GM12864 (cell line): Measurements from ENCODE around the gene RNF7.

Experiments
- DNase-seq: peaks from one replicate; pipeline ENCODE4 v3.0.0-alpha.2; 2011; ENCODE audit warnings: low read depth
- H3K4me3 ChIP-seq: 2 replicates; pipeline ENCODE4 v1.5.1; 2011; ENCODE audit warnings: mild to moderate bottlenecking, low read depth, low read length, control low read depth
- TF ChIP-seq, protein P1 (sequence below): IDR thresholded peaks from 2 replicates; pipeline ENCODE4 v1.5.1; 2011; ENCODE audit warnings: low read depth, mild to moderate bottlenecking, moderate library complexity, low read length, control low read depth, inconsistent platforms; ENCODE audit errors: missing control alignments

The RNF7 gene

GRCh38 chr3:141777957-141778813, 40.1 kb downstream of the RNF7 start:
- TF ChIP-seq, protein P1, sequence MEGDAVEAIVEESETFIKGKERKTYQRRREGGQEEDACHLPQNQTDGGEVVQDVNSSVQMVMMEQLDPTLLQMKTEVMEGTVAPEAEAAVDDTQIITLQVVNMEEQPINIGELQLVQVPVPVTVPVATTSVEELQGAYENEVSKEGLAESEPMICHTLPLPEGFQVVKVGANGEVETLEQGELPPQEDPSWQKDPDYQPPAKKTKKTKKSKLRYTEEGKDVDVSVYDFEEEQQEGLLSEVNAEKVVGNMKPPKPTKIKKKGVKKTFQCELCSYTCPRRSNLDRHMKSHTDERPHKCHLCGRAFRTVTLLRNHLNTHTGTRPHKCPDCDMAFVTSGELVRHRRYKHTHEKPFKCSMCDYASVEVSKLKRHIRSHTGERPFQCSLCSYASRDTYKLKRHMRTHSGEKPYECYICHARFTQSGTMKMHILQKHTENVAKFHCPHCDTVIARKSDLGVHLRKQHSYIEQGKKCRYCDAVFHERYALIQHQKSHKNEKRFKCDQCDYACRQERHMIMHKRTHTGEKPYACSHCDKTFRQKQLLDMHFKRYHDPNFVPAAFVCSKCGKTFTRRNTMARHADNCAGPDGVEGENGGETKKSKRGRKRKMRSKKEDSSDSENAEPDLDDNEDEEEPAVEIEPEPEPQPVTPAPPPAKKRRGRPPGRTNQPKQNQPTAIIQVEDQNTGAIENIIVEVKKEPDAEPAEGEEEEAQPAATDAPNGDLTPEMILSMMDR = no peak
- no peak overlapping the region for H3K4me3 ChIP-seq
- DNase-seq = no peak

DNA sequence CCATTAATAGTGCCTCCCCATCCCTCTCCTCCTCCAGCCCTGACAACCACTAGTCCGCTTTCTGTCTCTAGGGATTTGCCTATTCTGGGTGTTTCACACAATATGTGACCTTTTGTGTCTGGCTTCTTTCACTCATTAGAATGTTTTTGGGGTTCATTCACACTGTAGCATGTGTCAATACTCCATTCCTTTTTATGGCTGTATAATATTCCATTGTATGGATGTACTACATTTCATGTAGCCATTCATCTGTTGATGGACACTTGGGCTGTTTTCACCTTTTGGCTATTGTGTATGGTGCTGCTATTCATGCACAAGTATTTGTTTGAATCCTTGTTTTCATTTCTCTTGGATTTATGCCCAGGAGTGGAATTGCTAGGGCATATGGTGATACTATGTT, 41.6 kb downstream of the RNF7 start:
- no peak overlapping the region for H3K4me3 ChIP-seq
- DNase-seq = no peak
- TF ChIP-seq, protein P1 = no peak

- H3K4me3 ChIP-seq = no peak overlapping the region
- TF ChIP-seq, protein P1 = no peak
Observed at GRCh38 chr3:141782386-141782932, 44.4 kb downstream of the RNF7 start.

DNA sequence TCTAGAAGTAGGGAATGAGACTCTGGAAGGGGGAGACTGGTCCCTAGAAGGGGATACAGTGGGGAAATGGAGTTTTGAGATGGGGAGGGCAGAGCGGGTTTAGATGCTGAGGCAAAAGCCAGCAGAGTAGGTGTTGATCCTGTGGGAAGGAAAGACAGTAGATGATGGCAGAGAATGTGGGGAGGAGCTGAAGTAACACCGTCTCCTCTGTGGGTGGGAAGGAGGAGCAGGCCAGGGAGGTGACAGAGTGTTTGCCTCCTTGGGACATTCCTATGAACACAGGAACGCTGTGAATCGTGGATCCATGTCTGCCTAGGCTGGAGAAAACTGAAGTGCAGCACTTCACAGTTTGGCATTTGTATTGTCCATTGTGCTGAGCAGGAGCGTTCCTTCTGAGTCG, 45.5 kb downstream of the RNF7 start:
- H3K4me3 ChIP-seq = no peak overlapping the region
- TF ChIP-seq, protein P1 = no peak
- no peak for DNase-seq

More at GRCh38 chr3:141782386-141782932, 44.4 kb downstream of the RNF7 start:
- no peak for DNase-seq

GRCh38 chr3:141784096-141784495, 46.0 kb downstream of the RNF7 start:
- TF ChIP-seq, protein P1 = no peak
- H3K4me3 ChIP-seq = no peak overlapping the region
- DNase-seq = no peak

GRCh38 chr3:141784531-141784930, 46.4 kb downstream of the RNF7 start:
- TF ChIP-seq, protein P1 = no peak
- no peak overlapping the region for H3K4me3 ChIP-seq
- DNase-seq = no peak
